MCF 10A (cell line): Measurements from ENCODE around the gene CIRBP. TPM values are rescaled to one million over a fixed set of nuclear protein-coding genes. Genes with fewer than 3 reads are reported as not detected.
A peak's percentile ranks its signal among the peaks of the same experiment; 100 is the strongest.

Experiments used
- BruUV-seq: library from RNA; stranded (reverse); fragments of 400-500 nt; replicated peaks from 2 replicates; lab custom pipeline; 2021; lab: Mats Ljungman, UMichigan
- CTCF ChIA-PET: fragments of 300-600 bp; sonication (Branson Sonifier 250); formaldehyde crosslinking; extraction: SDS; loops from one replicate; lab custom pipeline; 2021; ENCODE audit warnings: antibody characterized with exemption, inconsistent platforms; lab: Yijun Ruan, JAX
- POLR2A ChIA-PET: fragments of 300-600, 350-650 bp; sonication (Branson Sonifier 250); formaldehyde crosslinking; extraction: SDS; loops from one replicate; lab custom pipeline; 2020; ENCODE audit warnings: antibody characterized with exemption, inconsistent platforms; lab: Yijun Ruan, JAX
- DNase-seq: peaks from one replicate; pipeline ENCODE4 v3.0.0-alpha.2; 2018; ENCODE audit not compliant: unreplicated experiment
- H3K27ac Mint-ChIP-seq: one replicate; pipeline ENCODE4 v1.8.0; 2022; ENCODE audit warnings: mild to moderate bottlenecking, low read depth, mixed read lengths; ENCODE audit not compliant: unreplicated experiment
- H3K27me3 Mint-ChIP-seq: one replicate; pipeline ENCODE4 v1.8.0; 2022; ENCODE audit warnings: mixed read lengths; ENCODE audit not compliant: insufficient read depth, unreplicated experiment
- H3K36me3 Mint-ChIP-seq: one replicate; pipeline ENCODE4 v1.8.0; 2022; ENCODE audit warnings: mild to moderate bottlenecking, moderate library complexity, mixed read lengths; ENCODE audit not compliant: insufficient read depth, unreplicated experiment
- H3K4me1 Mint-ChIP-seq: one replicate; pipeline ENCODE4 v1.8.0; 2022; ENCODE audit warnings: mixed read lengths; ENCODE audit not compliant: insufficient read depth, unreplicated experiment
- H3K4me3 Mint-ChIP-seq: one replicate; pipeline ENCODE4 v1.8.0; 2022; ENCODE audit warnings: mild to moderate bottlenecking, moderate library complexity, mixed read lengths; ENCODE audit not compliant: unreplicated experiment
- H3K9me3 Mint-ChIP-seq: one replicate; pipeline ENCODE4 v1.8.0; 2022; ENCODE audit warnings: mixed read lengths; ENCODE audit not compliant: unreplicated experiment
- CTCF ChIP-seq: fragments of 200-600 bp; IDR thresholded peaks from one replicate; pipeline ENCODE4 v1.8.0; 2022; ENCODE audit warnings: antibody characterized with exemption, mild to moderate bottlenecking; ENCODE audit not compliant: unreplicated experiment
- intact Hi-C: fragments of 100-400 bp; cut with micrococcal nuclease; formaldehyde crosslinking; loops from 2 replicates; pipeline ENCODE4 v1.14.1; 2022
- total RNA-seq: library from RNA; stranded (reverse); gene quantifications from 2 replicates; pipeline ENCODE4 v1.2.3, GENCODE V29; 2022

CIRBP gene
- total RNA-seq, 1 experiment from 2014 or later = 362 TPM

- H3K4me1 Mint-ChIP-seq = no peaks in the 10 kb centered on the region
- DNase-seq = no peak
- ChIA-PET POLR2A (interaction anchor here (0.6 to 1.0 kb wide), 2 partner anchors 39 to 277 kb away, joined by 3 read pairs; partner anchors contain the start of gene FAM174C), CTCF (interaction anchor here (0.6 to 1.5 kb wide), 8 partner anchors 11 to 131 kb away, joined by 3 to 4 read pairs (median 3); no protein-coding TSS in a partner anchor)
- H3K27ac Mint-ChIP-seq = no peak overlapping the region
- intact Hi-C loops = loop anchor here (10.0 kb wide), 1 partner anchor 71 kb away; the partner anchor contains the start of gene NDUFS7
- no peak overlapping the region for H3K4me3 Mint-ChIP-seq
- H3K9me3 Mint-ChIP-seq = no peaks in the 10 kb centered on the region
- no peak for TF ChIP-seq CTCF
- peaks cover 6% of the 10 kb centered on the region for H3K36me3 Mint-ChIP-seq
- no peaks in the 10 kb centered on the region for H3K27me3 Mint-ChIP-seq
- no TSS peak for BruUV-seq
Observed at GRCh38 chr19:1313695-1314613, 44.8 kb downstream of the CIRBP start.

GRCh38 chr19:1315470-1316166, 46.5 kb downstream of the CIRBP start:
- ChIA-PET POLR2A (interaction anchor here (0.9 to 1.5 kb wide), 3 partner anchors 9 to 67 kb away, joined by 3 to 7 read pairs (median 5); a partner anchor contains a TSS), CTCF (interaction anchor here (0.6 to 1.5 kb wide), 16 partner anchors 10 to 137 kb away, joined by 3 to 6 read pairs (median 3); no protein-coding TSS in a partner anchor)
- BruUV-seq = no TSS peak
- TF ChIP-seq CTCF = peak; percentile 83
- H3K4me1 Mint-ChIP-seq = no peaks in the 10 kb centered on the region
- H3K27ac Mint-ChIP-seq = peak overlapping the region; percentile 59
- no peaks in the 10 kb centered on the region for H3K27me3 Mint-ChIP-seq
- intact Hi-C loops = loop anchor here (10.0 kb wide), 1 partner anchor 69 kb away; the partner anchor contains the start of gene NDUFS7
- H3K36me3 Mint-ChIP-seq = peaks cover 6% of the 10 kb centered on the region
- H3K9me3 Mint-ChIP-seq = no peaks in the 10 kb centered on the region
- peak; percentile 56 for DNase-seq
- no peak overlapping the region for H3K4me3 Mint-ChIP-seq

- no peak overlapping the region for H3K4me3 Mint-ChIP-seq
- no peak overlapping the region for H3K27ac Mint-ChIP-seq
- ChIA-PET POLR2A (interaction anchor here (0.6 to 1.5 kb wide), 3 partner anchors 9 to 38 kb away, joined by 3 to 5 read pairs (median 3); a partner anchor contains a TSS), CTCF (interaction anchor here (0.6 to 1.0 kb wide), 5 partner anchors 14 to 32 kb away, joined by 3 to 5 read pairs (median 3); no protein-coding TSS in a partner anchor)
- H3K4me1 Mint-ChIP-seq = no peaks in the 10 kb centered on the region
- no peaks in the 10 kb centered on the region for H3K27me3 Mint-ChIP-seq
- DNase-seq = no peak
- H3K9me3 Mint-ChIP-seq = no peaks in the 10 kb centered on the region
- H3K36me3 Mint-ChIP-seq = peaks cover 6% of the 10 kb centered on the region
- intact Hi-C loops = loop anchor here (10.0 kb wide), 1 partner anchor 68 kb away; the partner anchor contains the start of gene NDUFS7
- no peak for TF ChIP-seq CTCF
- no TSS peak for BruUV-seq
Observed at GRCh38 chr19:1316466-1316865, 47.3 kb downstream of the CIRBP start.
